Dendritic cell treated with granulocyte-macrophage colony-stimulating factor and Interleukin-4, amounts not matched to agents 40 ng/mL and 50 ng/mL, for 4 days (primary cell): ENCODE data around the gene ZNF530.

Source experiments
- H3K27ac Mint-ChIP-seq: one replicate; pipeline ENCODE4 v1.8.0; 2022; ENCODE audit warnings: mild to moderate bottlenecking, mixed read lengths
- H3K27me3 Mint-ChIP-seq: one replicate; pipeline ENCODE4 v1.8.0; 2022; ENCODE audit warnings: mild to moderate bottlenecking, mixed read lengths
- H3K36me3 Mint-ChIP-seq: one replicate; pipeline ENCODE4 v1.8.0; 2022; ENCODE audit warnings: low read depth, mixed read lengths
- H3K4me1 Mint-ChIP-seq: one replicate; pipeline ENCODE4 v1.8.0; 2022; ENCODE audit warnings: low read depth, mixed read lengths
- H3K4me3 Mint-ChIP-seq: one replicate; pipeline ENCODE4 v1.8.0; 2022; ENCODE audit warnings: mild to moderate bottlenecking, moderate library complexity, mixed read lengths
- H3K9me3 Mint-ChIP-seq: one replicate; pipeline ENCODE4 v1.8.0; 2022; ENCODE audit warnings: mixed read lengths
- intact Hi-C: fragments of 100-400 bp; cut with micrococcal nuclease; formaldehyde crosslinking; loops from one replicate; pipeline ENCODE4 v1.15.0; 2022

Gene ZNF530

DNA sequence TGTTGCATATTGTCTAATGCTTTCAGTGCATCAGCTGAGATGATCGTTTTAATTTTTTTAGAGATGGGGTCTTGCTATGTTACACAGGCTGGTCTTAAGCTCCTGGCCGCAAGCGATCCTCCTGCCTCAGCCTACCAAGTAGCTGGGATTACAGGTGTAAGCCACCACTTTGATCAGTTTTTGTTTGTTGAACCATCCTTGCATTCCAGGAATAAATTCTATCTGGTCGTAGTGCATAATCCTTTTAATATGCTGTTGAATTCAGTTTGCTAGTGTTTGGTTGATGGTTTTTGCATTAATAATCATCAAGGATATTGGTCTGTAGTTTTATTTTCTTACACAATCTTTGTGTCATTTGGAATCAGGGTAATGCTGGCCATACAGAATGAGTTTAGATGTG lies 37.7 kb downstream of the ZNF530 start:
- Mint-ChIP-seq H3K4me3 (no peak overlapping the region), H3K4me1 (peaks cover 25% of the 10 kb centered on the region), H3K9me3 (peaks cover 86% of the 10 kb centered on the region), H3K36me3 (peaks cover 94% of the 10 kb centered on the region), H3K27ac (no peak overlapping the region), H3K27me3 (no peaks in the 10 kb centered on the region)
- intact Hi-C loops, result no loop called here

DNA sequence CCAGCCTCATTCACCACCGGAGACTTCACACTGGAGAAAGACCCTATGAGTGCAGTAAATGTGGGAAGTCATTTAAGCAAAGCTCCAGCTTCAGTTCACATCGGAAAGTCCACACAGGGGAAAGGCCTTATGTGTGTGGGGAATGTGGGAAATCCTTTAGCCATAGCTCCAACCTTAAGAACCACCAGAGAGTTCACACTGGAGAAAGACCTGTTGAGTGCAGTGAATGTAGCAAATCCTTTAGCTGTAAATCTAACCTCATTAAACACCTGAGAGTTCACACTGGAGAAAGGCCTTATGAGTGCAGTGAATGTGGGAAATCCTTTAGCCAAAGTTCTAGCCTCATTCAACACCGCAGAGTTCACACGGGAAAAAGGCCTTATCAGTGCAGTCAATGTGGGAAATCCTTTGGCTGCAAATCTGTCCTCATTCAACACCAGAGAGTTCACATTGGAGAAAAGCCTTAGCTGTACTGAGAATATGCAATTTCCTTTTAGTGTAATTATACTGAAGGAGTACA lies 42.1 kb downstream of the ZNF530 start:
- Mint-ChIP-seq H3K4me3 (no peak overlapping the region), H3K9me3 (peaks cover 95% of the 10 kb centered on the region), H3K27ac (no peak overlapping the region), H3K27me3 (no peaks in the 10 kb centered on the region), H3K4me1 (no peaks in the 10 kb centered on the region), H3K36me3 (peaks cover 62% of the 10 kb centered on the region)
- intact Hi-C loops, result no loop called here

DNA sequence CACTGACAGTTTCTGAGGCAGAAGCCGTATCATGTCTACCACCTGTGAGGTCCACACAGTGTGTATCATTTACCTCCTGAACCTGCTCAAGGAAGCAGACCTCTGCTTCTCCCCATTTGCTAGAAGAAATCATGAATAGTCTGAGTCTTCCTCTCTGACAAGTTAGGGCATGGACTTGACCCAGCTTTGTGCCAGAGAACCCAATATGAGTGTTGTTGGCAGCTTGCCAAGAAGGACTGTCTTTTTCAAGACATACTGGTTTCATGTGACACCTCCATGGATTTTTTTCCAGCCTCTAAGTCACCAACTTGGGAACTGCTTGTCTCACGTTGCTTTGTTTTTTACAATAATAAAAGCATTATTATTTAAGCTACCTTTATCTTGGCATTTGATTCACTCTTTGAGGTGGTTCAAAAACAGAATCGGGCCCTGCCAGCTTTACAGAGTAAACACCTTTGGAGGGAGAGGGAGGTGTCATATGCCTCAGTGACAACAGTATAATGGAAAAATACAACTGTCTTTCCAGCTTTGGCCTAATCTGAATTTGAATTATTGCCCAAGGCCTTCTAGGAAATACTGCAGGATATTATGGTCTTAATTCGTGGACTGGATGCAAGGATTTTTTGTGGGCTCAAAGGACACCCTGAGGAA lies 42.8 kb downstream of the ZNF530 start:
- no peaks in the 10 kb centered on the region for H3K4me1 Mint-ChIP-seq
- intact Hi-C loops, result no loop called here
- peaks cover 95% of the 10 kb centered on the region for H3K9me3 Mint-ChIP-seq
- no peak overlapping the region for H3K27ac Mint-ChIP-seq
- peaks cover 55% of the 10 kb centered on the region for H3K36me3 Mint-ChIP-seq
- H3K27me3 Mint-ChIP-seq, result no peaks in the 10 kb centered on the region
- no peak overlapping the region for H3K4me3 Mint-ChIP-seq

DNA sequence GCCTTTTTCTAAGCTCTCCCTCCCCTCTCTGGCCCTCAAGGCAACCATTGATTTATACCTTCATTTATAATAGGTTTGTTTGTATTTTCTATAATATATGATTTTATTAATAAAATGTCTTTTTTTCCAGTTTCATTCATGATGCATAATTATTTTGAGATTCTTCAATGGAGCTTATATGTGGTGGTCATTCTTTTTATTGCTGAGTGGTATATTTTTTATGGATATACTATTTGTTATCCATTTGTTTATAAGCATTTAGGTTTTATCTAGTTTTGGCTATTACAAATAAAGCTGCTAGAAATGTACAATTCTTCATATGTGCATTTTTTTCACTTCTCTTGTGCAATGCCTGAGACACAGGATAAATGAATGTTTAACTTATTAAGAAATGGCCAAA lies 44.0 kb downstream of the ZNF530 start:
- Mint-ChIP-seq H3K27me3 (no peaks in the 10 kb centered on the region), H3K36me3 (peaks cover 42% of the 10 kb centered on the region), H3K9me3 (peaks cover 95% of the 10 kb centered on the region)

DNA sequence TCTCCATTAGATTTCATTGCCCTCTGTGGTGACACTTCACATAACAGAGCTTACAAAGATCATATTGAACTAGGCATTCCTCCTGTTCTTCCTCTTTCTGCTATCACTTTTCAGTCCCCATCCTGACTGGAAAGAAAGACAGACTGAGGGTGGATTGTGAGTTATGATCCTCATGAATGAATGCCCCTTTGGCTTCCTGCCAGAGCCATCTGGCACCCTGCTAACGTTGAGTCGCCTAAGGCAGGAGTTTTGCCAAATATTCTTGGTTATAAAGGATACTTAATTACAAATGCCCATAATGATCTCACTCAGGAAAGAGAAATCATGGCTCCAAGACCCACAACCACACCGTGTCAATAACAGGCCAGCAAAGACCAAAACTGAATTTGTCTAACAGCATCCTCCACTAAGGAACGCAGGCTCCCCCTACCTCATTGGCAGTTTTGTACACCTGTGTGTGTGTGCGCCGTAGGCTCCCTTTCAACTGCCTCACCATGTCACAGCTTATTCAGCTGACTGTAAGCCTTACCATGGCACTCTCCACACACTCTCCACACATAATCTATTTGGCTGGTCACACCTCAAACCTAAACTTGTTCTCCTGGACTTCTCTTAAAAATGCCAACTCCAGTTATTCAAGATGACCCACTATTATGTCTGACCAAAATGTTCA lies 48.8 kb downstream of the ZNF530 start:
- no peak overlapping the region for H3K27ac Mint-ChIP-seq
- H3K27me3 Mint-ChIP-seq, result no peaks in the 10 kb centered on the region
- H3K9me3 Mint-ChIP-seq, result peaks cover 85% of the 10 kb centered on the region
- no peaks in the 10 kb centered on the region for H3K36me3 Mint-ChIP-seq
- H3K4me1 Mint-ChIP-seq, result no peaks in the 10 kb centered on the region
- intact Hi-C loops, result no loop called here
- no peak overlapping the region for H3K4me3 Mint-ChIP-seq

More for the DNA sequence above, 44.0 kb downstream of the ZNF530 start:
- Mint-ChIP-seq H3K27ac (no peak overlapping the region), H3K4me3 (no peak overlapping the region), H3K4me1 (no peaks in the 10 kb centered on the region)
- intact Hi-C loops, result no loop called here

DNA sequence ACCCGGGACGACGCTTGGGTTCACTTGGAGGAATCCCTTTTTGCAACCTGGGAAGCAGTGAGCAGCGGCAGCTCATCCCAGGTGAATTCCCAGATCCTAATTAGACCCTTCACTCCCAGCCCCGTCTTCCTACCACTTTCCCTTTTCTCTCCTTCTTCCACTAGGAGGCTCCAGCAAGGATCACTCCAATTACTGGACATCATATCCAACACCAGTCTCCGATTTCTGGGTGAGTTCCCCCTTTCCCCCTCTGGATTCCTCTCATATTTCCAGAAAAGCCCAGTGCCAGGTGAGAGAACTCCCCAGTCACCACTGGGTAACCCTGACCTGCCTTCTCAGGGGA lies 51.9 kb downstream of the ZNF530 start:
- intact Hi-C loops, result no loop called here
- Mint-ChIP-seq H3K4me1 (no peaks in the 10 kb centered on the region), H3K27ac (no peak overlapping the region), H3K36me3 (no peaks in the 10 kb centered on the region), H3K9me3 (peaks cover 91% of the 10 kb centered on the region), H3K27me3 (no peaks in the 10 kb centered on the region), H3K4me3 (no peak overlapping the region)

DNA sequence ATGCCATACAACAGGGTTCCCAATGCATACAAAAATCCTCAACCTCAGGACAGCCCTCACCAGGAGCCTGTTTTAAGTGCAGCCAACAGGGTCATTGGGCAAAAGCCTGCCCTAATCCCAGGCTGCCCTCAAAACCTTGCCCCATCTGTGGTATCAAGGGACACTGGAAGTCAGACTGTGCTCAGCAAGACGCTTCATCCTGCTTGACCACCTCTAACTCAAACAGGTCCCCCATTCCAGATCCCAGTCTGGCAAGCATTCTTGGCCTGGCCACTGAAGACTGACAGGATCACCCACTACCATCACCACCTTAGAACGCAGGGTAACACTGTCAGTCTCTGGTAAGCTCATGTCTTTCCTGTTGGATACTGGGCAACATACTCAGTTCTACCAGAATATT lies 54.0 kb downstream of the ZNF530 start:
- Mint-ChIP-seq H3K27ac (no peak overlapping the region), H3K4me1 (no peaks in the 10 kb centered on the region), H3K36me3 (no peaks in the 10 kb centered on the region), H3K9me3 (peaks cover 72% of the 10 kb centered on the region), H3K27me3 (no peaks in the 10 kb centered on the region), H3K4me3 (no peak overlapping the region)
- intact Hi-C loops, result no loop called here

DNA sequence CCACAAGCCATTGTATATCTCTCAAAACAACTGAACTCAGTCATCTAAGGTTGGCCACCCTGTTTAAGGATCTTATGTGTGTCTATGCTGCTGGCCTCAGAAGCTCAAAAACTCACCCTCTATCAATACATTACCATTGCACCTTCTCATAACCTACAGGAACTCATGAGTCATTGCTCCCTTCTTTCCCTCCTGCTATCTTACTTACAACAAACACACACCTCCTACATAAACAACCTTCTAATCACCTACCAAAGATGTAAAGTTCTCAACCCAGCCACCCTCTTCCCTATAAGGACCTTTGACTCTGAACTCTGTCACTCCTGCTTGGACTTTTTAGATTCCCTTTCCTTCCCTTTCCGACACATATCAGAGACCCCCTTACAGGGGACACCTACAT lies 55.8 kb downstream of the ZNF530 start:
- peaks cover 4% of the 10 kb centered on the region for H3K27me3 Mint-ChIP-seq
- H3K27ac Mint-ChIP-seq, result no peak overlapping the region
- peaks cover 58% of the 10 kb centered on the region for H3K9me3 Mint-ChIP-seq
- H3K4me1 Mint-ChIP-seq, result no peaks in the 10 kb centered on the region
- no peaks in the 10 kb centered on the region for H3K36me3 Mint-ChIP-seq
- no peak overlapping the region for H3K4me3 Mint-ChIP-seq
- intact Hi-C loops, result no loop called here

DNA sequence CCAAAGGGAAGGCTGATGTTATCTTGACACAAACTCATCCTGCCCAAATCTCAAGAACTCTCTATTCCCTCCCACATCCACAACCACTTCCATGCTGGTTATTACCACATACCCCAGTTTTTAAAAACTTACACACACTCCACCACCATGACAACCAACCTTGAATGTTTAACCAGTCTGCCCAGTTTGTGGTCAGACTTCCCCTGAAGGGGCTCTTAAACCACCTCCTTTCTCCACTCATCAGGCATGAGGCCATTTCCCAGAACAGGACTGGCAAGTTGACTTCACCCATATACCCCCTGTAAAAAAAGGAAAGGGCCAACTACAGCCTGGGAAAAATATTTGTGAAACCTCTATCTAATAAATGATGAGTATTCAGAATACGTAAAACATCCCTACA lies 56.7 kb downstream of the ZNF530 start:
- intact Hi-C loops, result no loop called here
- Mint-ChIP-seq H3K9me3 (peaks cover 55% of the 10 kb centered on the region), H3K27me3 (peaks cover 8% of the 10 kb centered on the region)

More for the DNA sequence above, 56.7 kb downstream of the ZNF530 start:
- H3K4me3 Mint-ChIP-seq, result no peak overlapping the region
- H3K27ac Mint-ChIP-seq, result no peak overlapping the region
- no peaks in the 10 kb centered on the region for H3K36me3 Mint-ChIP-seq
- no peaks in the 10 kb centered on the region for H3K4me1 Mint-ChIP-seq
